GM21515 (cell line): Measurements from ENCODE around the gene SDCCAG8.

Experiments used
- ATAC-seq: cut with Tn5 transposase; IDR thresholded peaks from one replicate; pipeline ENCODE4 v1.9.1; 2021; ENCODE audit not compliant: unreplicated experiment

The SDCCAG8 gene

DNA sequence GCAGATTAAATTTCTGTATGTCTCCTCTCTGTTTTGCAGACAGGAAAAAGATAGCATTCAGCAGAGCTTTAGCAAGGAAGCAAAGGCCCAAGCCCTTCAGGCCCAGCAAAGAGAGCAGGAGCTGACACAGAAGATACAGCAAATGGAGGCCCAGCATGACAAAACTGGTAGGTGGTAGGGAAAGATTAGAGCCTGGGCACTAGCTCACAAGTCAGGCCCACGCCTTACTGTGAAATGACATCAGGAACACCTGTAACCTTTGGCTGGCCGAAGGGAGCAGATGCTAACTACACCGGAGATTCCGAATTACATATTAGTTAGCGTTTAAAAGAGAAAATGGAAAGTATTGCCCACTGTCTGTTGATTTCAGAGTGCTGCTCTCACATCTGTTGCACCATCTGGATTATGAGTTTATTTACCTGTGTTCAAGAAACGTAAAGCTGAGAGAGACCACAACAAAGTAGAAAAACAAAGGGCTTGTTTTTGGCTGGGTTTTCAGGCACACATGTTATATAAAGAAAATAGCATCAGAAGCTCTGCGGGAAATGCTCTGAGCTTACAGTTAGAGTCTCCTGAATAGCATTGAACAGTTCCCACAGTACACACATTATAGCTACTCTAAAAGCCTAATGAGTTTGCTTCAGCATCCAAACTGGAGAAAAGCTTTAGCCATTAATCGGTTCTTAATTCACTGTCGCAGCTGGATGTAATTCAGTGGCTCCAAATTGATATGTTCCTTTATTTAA, 160.0 kb downstream of the SDCCAG8 start:
- ATAC-seq, result no peak

DNA sequence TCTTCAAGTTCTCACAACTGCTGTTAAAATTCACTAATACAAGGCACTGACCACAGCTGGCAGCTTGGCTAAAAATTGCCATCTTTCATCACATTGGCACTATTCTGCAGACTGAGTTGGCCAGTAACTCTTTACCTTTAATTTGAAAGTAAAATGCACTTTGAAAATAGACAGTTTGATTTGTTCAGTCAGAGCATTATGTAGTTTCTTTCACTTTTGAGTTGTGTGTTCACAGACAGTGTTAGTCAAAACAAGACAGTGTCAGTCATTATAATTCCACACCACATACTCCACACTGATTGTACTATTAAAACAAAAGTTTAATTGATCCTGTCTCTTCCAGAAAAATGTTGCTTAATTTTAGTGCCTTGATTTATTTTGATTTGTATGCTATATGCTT, 160.7 kb downstream of the SDCCAG8 start:
- ATAC-seq, result no peak

DNA sequence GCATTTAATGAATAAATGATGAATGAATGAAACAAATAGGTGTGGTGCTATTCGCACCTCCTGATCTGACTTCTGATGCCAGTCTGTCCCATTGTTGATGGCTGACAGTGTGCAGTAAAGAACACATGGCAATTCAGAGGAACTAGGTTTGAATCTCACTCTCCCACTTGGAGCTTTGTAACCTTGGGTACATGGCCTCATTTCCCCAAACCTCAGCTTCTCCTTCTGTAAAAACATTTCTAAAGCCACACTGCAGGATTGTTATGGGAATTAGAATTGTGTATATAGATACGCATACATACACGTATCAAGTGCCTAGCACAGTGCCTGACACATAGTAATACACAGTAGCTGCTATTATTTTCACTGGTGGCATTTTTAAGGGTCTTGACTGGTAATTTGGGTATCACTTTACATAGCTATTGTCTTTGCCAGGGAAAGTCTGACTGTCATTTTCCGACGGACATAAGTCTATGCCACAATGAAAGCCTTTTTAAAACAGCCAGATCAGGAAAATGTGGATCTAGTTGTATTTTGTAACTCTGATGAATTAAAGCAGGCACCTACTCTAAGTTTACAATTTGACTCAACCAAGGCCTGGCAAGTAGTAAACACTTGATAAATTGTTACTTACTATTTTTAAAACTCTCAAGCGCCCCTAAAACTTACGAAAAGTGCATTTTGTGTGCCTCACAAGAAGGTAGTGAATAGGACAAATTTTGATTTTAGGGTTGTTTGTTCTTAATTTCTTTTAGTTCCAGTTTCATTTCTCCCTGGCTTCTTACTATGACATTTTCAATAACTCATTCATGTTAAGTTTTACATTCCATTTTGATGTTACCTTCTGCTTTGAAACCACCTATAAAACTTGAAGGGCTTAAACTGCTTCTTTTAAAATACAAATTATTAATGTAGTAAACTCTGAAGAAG, 164.4 kb downstream of the SDCCAG8 start:
- ATAC-seq, result no peak

DNA sequence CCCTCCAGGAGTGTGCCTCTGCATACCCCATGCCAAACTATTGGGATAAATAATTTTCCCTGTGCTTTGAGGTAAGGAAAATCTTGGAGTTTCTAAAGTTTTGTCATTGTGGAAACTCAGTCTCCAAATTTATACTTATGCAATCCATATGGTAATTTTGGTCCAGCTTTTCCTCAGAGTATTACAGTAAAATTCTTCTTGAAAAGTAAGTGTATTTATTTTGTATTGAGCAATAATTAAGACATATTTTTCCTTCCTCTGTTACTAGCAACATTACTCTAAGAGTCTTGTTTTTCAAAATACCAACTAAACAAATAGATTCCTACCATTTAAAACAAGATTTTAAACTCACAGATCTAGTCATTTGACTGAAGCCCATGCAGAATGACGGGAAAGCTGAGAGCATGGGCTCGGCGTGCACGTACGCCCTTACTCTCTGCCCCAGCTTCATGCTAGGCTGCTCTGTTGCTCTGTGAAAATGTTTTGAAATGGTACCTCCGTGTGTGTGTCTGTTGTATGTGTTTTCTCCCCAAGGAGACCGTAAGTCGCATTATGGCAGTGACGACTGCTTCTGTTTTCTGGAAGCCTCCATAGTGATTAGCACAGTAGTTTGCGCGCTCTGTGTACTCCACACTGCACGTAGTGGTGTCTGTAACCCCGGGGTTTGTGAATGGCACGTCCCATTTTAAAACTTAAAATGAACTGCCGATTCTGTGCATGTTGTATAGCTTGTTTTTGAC, 165.3 kb downstream of the SDCCAG8 start:
- no peak for ATAC-seq

DNA sequence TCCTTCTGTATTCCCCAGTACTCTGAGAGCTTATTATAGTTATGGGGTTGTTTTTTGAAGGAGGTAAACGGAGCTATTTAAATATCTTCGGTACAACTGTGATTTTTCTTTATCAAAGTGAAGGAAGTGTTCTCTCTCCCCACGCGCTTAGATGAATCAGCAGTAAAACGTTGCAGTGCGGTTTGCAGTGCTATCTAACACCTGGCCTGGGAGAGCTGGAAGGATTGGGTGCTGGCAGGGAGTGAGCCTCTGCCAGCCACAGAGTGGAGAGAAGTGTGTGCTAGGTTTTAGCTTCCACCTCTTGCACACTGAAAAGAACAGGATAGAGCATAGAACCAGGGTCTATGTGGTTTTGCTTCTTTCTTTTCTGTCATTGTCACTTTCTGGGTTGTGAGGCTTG, 165.9 kb downstream of the SDCCAG8 start:
- peak; percentile 70 for ATAC-seq

DNA sequence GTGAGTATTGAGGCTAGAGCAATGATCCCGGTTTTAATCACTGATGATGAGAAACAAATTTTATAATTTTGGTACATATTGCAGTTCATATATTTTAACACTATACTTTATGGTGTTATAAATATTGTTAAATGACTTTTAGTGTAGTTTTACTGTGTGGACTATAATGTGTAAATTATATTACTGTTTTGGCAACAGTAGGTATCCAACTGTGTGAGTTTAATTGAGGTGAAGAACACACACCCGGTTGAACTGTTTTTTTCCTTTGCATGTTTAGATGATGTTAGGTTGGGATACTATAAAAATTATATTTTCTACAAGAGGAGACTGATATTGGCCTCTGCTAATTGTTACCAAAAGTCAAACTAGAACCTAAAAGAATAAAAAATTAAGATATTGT, 166.5 kb downstream of the SDCCAG8 start:
- ATAC-seq, result no peak

DNA sequence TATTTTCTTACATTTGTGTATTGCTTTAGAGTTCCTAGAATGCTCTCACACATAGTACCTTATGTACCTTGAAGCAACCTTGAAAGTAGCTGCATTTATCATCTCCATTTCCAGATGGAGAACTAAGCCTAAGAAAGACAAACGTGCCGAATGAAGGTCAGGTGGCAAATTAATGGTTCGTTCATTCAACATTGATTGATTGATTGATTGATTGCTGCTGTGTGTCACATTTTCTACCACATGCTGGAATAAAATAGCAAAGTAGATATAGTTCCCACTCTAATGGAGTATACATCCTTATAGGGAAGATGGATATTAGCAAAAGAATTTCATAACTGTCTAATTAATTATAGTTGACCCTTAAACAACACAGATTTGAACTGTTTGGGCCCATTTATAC, 172.2 kb downstream of the SDCCAG8 start:
- ATAC-seq, result no peak

DNA sequence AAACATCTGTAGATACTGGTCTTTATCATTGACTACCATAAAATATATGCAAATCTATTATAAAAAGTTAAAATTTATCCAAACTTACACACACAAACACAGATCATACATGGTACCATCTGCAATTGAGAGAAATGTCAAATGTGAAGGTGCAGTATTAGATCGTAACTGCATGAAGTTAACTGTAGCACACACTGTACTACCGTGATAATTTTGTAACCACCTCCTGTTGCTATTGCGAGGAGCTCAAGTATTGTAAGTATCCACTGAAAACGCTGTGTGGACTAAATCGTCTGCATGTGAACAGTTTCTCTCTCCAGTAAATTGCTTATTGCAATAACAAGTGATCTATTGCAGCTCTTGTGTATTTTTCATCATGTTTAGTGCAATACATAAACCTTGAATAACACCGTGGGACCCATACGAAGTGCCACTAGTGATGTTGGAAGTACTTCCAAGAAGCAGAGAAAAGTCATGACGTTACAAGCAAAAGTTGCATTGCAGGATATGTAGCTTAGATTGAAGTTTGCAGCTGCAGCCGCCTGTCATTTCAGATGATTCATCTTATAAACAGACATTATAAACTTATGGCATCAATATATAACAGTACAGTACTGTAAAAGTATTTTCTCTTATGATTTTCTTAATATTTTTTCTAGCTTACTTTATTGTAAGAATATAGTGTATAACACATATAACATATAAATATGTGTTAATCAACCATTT, 172.9 kb downstream of the SDCCAG8 start:
- ATAC-seq, result no peak

DNA sequence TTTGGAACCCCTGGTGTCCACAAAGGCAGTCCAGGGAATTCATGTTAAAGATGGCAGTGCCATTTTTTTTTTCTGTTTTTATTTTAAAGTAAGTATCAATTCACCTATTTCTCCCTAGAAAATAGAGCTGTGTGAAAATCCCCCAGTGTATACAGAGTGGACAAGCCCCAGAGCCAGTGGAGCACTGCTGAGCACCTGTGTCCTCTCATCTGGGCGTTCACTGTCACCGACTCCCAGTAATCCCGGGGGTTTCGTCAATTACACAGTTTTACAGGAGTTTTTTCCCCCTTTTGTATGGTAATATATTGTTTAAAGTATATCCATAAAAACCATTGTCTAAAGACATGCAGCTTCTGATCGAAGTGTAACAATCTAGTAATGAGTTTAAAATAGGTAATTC, 175.8 kb downstream of the SDCCAG8 start:
- no peak for ATAC-seq

DNA sequence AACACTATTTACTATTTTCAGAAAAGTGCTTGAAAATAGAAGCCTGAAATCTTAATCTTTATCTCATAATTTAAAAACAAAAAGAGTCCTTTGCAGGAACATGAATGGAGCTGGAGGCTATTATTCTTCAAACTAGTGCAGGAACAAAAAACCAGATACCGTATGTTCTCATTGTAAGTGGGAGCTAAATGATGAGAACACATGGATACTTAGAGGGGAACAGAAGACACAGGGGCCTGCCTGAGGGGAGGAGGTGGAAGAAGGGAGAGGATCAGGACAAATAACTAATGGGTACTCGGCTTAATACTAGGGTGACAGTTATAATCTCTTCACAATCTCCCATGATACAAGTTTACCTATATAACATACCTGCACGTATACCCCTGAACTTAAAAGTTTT, 176.3 kb downstream of the SDCCAG8 start:
- no peak for ATAC-seq

DNA sequence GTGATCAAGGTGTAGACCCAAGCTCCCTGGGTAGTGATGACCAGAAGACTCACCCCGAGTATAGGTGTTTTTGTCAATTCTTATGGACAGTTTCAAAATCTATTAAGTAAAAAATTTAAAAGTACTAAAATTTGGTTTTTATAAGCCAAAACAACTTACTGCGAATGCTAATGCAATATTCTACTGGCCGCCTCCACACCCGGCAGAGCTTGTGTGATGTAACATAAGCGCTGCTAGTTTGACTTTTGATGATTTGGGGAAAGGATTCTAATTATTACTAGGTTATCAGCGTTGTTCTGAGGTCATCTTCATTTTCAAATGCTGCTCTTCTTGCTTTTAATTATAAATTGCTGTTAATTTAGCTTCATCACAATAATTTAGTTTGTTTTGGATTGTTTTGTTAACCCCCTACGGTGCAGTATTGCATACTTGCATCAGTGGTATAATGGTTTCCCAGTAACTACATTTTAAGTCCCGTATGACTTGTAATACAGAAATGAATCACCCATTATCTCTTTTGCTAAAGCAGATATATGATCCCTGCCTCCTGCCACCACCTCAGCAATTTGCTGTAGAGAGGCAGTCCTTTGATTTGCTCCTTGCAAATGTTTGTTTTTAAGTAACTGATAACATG, 178.0 kb downstream of the SDCCAG8 start:
- ATAC-seq, result no peak

DNA sequence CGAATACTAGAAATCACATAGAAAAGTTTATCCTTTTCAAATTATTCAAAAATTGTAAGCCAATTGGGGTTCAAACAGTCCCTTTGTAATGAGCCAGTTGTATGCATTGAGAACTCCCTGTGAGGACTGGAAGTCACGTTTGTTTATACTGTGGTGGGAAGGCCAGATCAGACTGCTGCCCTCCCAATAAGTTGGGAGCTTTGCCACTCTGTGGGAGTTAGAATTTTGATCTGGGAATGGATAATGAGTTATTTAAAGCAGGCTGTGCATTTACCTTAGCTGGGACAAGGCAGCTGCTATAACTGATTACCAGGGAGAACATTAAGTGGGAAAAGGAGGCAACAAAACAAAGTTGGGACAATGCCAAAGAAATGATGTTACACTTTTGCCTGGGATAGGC, 178.8 kb downstream of the SDCCAG8 start:
- ATAC-seq, result no peak

DNA sequence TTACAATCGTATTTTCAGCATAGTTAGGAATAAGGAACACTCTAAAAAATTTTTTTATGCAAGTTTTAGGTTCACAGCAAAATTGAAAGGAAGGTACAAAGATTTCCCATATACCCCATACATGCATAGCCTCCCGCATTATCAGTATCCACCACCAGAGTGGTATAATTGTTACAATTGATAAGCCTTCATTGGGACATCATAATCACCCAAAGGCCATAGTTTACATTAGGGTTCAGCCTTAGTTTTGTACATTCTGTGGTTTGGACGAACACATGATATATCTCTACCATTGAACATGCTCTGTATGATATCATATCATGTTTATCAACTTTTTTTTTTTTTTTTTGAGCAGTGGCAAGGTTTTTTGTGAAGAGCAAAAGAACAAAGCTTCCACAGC, 180.0 kb downstream of the SDCCAG8 start:
- ATAC-seq, result no peak

DNA sequence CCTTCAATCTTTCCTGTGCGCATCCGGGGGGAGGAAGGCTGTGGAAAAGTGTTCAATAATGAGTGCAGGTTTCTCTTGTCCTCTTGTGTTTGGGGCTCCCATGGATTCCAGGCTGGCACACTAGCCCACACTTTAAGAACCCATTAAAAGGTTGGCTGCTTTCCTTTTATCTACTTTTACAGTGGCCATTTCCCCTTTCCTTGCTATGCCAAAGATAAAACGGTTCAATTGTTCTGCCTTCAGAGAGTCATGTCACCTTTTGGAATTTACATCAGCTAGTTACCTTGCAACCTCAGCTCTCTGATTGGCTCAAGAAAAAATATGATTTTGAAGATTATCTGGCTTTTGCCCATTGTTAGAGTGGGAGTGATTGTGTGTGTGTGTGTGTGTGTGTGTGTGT, 182.3 kb downstream of the SDCCAG8 start:
- ATAC-seq, result no peak

DNA sequence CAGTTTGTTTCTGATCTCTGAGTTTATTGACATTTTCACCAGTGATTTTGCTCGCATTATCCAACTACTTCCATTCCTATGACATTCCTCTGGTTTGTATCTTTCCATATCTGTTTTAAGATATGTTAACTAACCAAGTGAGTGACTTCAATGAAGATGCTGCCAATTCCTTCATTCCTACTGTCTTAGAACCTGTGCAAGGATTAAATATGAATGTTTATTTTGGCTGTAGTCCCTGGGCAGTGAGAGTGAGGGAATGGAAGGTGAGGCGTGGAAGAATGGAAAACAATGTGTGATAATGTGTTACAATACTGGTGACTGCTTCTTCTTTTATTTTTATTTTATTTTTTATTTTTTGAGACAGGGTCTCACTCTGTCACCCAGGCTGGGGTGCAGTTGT, 183.0 kb downstream of the SDCCAG8 start:
- ATAC-seq, result no peak

DNA sequence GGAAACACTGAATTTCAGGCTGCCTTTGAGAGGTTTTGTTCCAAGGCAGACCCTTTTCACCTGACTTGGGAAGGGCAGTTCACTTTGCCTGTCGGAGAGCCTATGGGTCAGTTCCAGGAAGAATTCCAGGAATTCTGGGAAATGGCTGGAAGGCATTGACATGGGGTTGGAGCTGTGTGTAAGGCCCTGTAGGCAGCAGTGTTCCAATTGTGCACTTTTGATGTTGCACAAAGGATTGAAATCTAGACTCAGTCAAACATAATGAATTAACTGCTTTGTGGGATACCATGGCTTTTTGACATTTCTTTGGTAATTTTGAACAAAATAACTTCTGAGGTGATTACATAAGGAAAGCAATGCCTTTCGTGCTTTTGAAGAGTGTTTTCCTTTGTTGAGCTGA, 184.6 kb downstream of the SDCCAG8 start:
- no peak for ATAC-seq

DNA sequence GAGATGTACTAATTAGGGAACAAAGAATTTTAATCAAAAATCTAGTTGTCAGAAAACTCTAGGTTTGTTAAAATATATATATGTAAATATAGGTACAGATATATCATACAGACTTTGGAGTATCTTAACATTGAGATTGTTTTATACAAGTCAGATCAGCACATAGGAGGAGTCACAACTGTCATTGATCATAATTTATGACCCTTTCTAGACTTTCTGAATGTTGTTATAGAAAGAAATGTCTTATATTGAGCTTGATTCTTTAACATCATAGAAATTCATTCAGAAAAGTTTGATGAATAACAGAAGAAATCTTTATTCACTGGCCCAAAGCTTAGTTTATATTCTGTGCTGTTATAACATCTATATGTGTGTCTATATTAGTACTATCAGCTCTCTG, 185.8 kb downstream of the SDCCAG8 start:
- ATAC-seq, result no peak

DNA sequence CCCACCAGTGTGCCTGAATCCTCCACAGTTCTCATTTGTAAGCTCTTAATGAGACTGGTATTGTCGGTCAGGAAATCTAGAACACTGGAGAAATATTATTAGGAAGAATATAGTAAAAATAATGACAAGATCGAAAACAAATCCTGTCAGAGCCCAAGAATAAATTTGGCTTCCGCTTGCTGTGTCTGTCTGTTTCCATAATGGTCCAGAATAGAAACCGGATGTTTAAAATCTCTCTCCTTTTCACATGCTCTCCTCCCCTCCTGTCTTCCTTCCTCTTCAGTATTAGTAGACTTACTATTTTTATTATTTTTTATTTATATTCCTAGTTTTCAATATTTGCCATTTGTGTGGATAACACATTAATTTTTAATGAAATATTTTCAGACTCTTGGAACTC, 187.7 kb downstream of the SDCCAG8 start:
- ATAC-seq, result no peak

DNA sequence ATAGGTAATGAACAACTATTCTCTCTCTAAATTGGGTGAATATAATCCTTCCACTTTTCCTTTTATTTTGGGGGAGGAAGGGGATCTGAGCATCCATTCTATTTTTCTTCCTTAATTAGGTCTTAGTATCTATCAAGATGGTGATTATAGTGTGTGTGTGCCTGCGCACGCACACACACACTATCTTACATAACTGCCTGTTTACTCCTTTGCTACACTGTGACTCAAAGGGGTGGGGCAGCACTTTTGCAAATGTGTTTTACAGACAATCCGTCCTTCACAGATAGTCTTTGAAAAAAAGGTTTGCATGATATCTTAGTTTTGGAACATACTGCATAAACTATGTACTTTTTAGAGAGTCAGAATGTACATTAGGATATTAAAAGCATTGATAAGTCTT, 191.5 kb downstream of the SDCCAG8 start:
- ATAC-seq, result no peak

DNA sequence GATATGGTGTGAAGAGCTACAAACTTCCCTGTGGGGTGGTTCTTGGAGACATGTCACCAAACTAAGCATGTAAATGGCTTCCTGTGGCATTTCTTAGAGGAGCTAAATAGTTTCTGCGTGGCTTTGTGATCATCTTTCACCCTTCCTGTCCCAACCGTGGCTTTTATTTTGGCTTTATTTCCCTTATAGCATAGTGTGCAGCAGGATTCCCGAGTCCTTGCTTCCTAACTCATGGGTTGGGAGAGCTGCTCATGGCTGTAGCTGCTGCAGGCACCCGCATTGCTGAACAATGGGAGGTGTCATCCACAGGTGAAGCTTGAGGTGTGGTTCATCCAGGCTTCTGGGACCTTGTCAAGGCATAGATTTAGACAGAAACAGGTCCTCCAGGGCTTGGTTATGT, 192.0 kb downstream of the SDCCAG8 start:
- ATAC-seq, result no peak

DNA sequence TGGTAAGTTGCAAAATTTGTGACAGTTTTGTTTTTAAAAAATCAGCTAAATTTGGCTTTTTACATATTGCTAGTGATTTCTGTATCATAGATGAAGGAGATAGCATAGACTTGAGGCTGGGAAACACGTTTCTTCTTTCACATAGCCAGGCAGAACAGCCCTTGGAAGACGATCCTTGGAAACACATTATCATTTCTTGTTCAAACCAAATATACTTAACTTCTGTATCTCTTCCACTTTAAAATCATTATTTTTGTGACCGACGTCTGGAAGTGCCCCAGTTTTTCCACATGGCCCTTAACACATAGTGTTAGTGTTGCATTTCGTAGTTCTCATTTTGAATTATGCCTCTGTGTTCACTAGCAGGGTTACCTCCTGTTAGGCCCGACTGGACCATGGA, 193.5 kb downstream of the SDCCAG8 start:
- no peak for ATAC-seq
